Measurements from ENCODE around the gene PROS1. TPM values are rescaled to one million over a fixed set of nuclear protein-coding genes. Genes with fewer than 3 reads are reported as not detected.

The PROS1 gene
- total and polyA plus RNA-seq, 2 of the 4 experiments (the other 2 are of a cell fraction): 1.6 to 2.8 TPM

GRCh38 chr3:94008253-94008652, 34.6 kb upstream of the PROS1 start:
- Histone ChIP-seq H2BK20ac (ENCODE audit: low read depth, low read length) (no peak overlapping the region), H2AK9ac (replicated peaks; ENCODE audit: low read depth, low read length, poor library complexity) (no peak overlapping the region), H3K27ac (ENCODE audit: insufficient read depth, low read length) (no peak overlapping the region), H3K27me3 (ENCODE audit: control insufficient read depth, insufficient read depth, low read length) (no peaks in the 10 kb centered on the region), H3K9me3 (ENCODE audit: control insufficient read depth, insufficient read depth, low read length) (no peaks in the 10 kb centered on the region), H3K9ac (ENCODE audit: low read depth, low read length) (no peak overlapping the region), H3K23ac (ENCODE audit: low read depth, low read length) (no peak overlapping the region), H3K4me2 (ENCODE audit: low read depth, low read length) (no peak overlapping the region), H3K18ac (ENCODE audit: low read depth, low read length) (no peak overlapping the region), H3K14ac (replicated peaks; ENCODE audit: low read depth, low read length) (no peak overlapping the region), H3K4me1 (ENCODE audit: control insufficient read depth, insufficient read depth, low read length) (peaks cover 4% of the 10 kb centered on the region; the same call in 1 of the 2 replicates), H2BK15ac (ENCODE audit: low read depth, low read length) (no peak overlapping the region), H2AFZ (replicated peaks; ENCODE audit: low read length, poor library complexity) (no peak overlapping the region), H3K4me3 (ENCODE audit: insufficient read depth, low read depth, low read length) (no peak overlapping the region), H3K9me1 (ENCODE audit: insufficient read depth, low read length) (no peaks in the 10 kb centered on the region), H3K4ac (ENCODE audit: low read depth, low read length) (no peak overlapping the region), H4K91ac (ENCODE audit: insufficient read depth, low read depth, low read length) (no peak overlapping the region), H4K20me1 (ENCODE audit: insufficient read depth, low read length) (no peaks in the 10 kb centered on the region), H3K56ac (ENCODE audit: extremely low read depth, insufficient read depth, low read length) (no peak overlapping the region), H2BK5ac (ENCODE audit: low read depth, low read length, poor library complexity, severe bottlenecking) (no peak overlapping the region), H2AK5ac (ENCODE audit: low read depth, low read length) (no peak overlapping the region), H3K36me3 (ENCODE audit: control insufficient read depth, insufficient read depth, low read length) (no peaks in the 10 kb centered on the region), H4K8ac (ENCODE audit: low read depth in 2 of 2, low read length in 2 of 2) (no peak overlapping the region), H2BK120ac (ENCODE audit: low read depth, low read length) (no peak overlapping the region), H3K79me1 (ENCODE audit: low read depth in 1 of 2, low read length in 2 of 2) (no peaks in the 10 kb centered on the region), H4K5ac (ENCODE audit: low read depth, low read length) (no peak overlapping the region)
- in situ Hi-C loops (cut with MboI; ENCODE audit: low sequenced_read_pairs) (loop anchor here (5.0 kb wide), 1 partner anchor 59 kb away; no protein-coding TSS in a partner anchor), intact Hi-C loops (cut with micrococcal nuclease) (no loop called here), dilution Hi-C loops (cut with HindIII; ENCODE audit: low sequenced_read_pairs, unreplicated experiment) (no loop called here)
- BruUV-seq (replicated peaks): no TSS peak
- DNase-seq (no peak), ATAC-seq (ENCODE audit: low read depth) (no peak)
- no CpG with 5 or more reads among the region's 2 CpGs for WGBS, 2 experiments (ENCODE audit: extremely low coverage in 2 of 2, insufficient read length in 1 of 2)
- TF ChIP-seq, protein P1, sequence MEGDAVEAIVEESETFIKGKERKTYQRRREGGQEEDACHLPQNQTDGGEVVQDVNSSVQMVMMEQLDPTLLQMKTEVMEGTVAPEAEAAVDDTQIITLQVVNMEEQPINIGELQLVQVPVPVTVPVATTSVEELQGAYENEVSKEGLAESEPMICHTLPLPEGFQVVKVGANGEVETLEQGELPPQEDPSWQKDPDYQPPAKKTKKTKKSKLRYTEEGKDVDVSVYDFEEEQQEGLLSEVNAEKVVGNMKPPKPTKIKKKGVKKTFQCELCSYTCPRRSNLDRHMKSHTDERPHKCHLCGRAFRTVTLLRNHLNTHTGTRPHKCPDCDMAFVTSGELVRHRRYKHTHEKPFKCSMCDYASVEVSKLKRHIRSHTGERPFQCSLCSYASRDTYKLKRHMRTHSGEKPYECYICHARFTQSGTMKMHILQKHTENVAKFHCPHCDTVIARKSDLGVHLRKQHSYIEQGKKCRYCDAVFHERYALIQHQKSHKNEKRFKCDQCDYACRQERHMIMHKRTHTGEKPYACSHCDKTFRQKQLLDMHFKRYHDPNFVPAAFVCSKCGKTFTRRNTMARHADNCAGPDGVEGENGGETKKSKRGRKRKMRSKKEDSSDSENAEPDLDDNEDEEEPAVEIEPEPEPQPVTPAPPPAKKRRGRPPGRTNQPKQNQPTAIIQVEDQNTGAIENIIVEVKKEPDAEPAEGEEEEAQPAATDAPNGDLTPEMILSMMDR (conservative IDR thresholded peaks at IDR 0.05; ENCODE audit: low read depth, low read length): no peak
- TF ChIP-seq BHLHE40 (IDR thresholded peaks at IDR 0.05; ENCODE audit: low read depth, low read length) (no peak), FOS (IDR thresholded peaks at IDR 0.05; ENCODE audit: low read depth, low read length) (no peak), MAZ (IDR thresholded peaks at IDR 0.05; ENCODE audit: borderline replicate concordance, low read depth, low read length) (no peak), SMC3 (IDR thresholded peaks at IDR 0.05; ENCODE audit: low read depth, low read length) (no peak), RFX5 (IDR thresholded peaks at IDR 0.05; ENCODE audit: low read depth, low read length) (no peak)
- TF ChIP-seq, protein P2, sequence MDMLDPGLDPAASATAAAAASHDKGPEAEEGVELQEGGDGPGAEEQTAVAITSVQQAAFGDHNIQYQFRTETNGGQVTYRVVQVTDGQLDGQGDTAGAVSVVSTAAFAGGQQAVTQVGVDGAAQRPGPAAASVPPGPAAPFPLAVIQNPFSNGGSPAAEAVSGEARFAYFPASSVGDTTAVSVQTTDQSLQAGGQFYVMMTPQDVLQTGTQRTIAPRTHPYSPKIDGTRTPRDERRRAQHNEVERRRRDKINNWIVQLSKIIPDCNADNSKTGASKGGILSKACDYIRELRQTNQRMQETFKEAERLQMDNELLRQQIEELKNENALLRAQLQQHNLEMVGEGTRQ (IDR thresholded peaks at IDR 0.05; ENCODE audit: low read depth, low read length): no peak
- CTCF ChIA-PET: interaction anchor here (0.9 kb wide), 1 partner anchor 8 kb away, joined by 3 read pairs; no protein-coding TSS in a partner anchor
- POLR2A ChIA-PET (ENCODE audit: unreplicated experiment): no interaction called here

Data from IMR-90 (cell line).